GM23338 (cell line): ENCODE data around the gene NXPE3. TPM values are rescaled to one million over a fixed set of nuclear protein-coding genes. Genes with fewer than 3 reads are reported as not detected.
"Not testable (repeated sequence)": the region's sequence is repeated elsewhere in the genome, so short reads cannot be mapped to it uniquely, and the experiment has no call there.

Experiments
- ATAC-seq: fragments of 200-7000 bp; cut with Tn5 transposase; 3 replicates; pipeline ENCODE4 v1.9.1; 2020
- DNase-seq: peaks from one replicate; pipeline ENCODE4 v3.0.0-alpha.2; 2015; ENCODE audit warnings: low spot score
- H2AFZ ChIP-seq: fragments of 200-600 bp; sonication (generic); 2 replicates; pipeline ENCODE4 v1.8.0; 2016; ENCODE audit warnings: antibody characterized with exemption, mild to moderate bottlenecking, moderate library complexity
- H3F3A ChIP-seq: fragments of 200-600 bp; sonication (generic); replicated peaks from 2 replicates; pipeline ENCODE4 v1.8.0; 2017; ENCODE audit warnings: antibody characterized with exemption, mixed run types, low read depth
- H3K27ac ChIP-seq: fragments of 200-600 bp; sonication (generic); 2 replicates; pipeline ENCODE4 v1.6.1; 2016; ENCODE audit warnings: low read depth
- H3K27me3 ChIP-seq: fragments of 200-600 bp; sonication (generic); 2 replicates; pipeline ENCODE4 v1.8.0; 2016; ENCODE audit warnings: mild to moderate bottlenecking, mixed run types, moderate library complexity; ENCODE audit not compliant: insufficient read depth
- H3K36me3 ChIP-seq: fragments of 200-600 bp; sonication (generic); 2 replicates; pipeline ENCODE4 v1.8.0; 2016; ENCODE audit warnings: mild to moderate bottlenecking; ENCODE audit not compliant: insufficient read depth
- H3K4me1 ChIP-seq: fragments of 200-600 bp; sonication (generic); 2 replicates; pipeline ENCODE4 v1.8.0; 2016; ENCODE audit warnings: mild to moderate bottlenecking, moderate library complexity; ENCODE audit not compliant: insufficient read depth
- H3K4me2 ChIP-seq: fragments of 200-600 bp; sonication (generic); 2 replicates; pipeline ENCODE4 v1.7.1; 2017; ENCODE audit warnings: mixed run types
- H3K4me3 ChIP-seq: fragments of 200-600 bp; sonication (generic); 2 replicates; pipeline ENCODE4 v1.6.1; 2016; ENCODE audit warnings: mixed run types
- H3K79me2 ChIP-seq: fragments of 200-600 bp; sonication (generic); replicated peaks from 2 replicates; pipeline ENCODE4 v1.8.0; 2017; ENCODE audit warnings: mild to moderate bottlenecking; ENCODE audit not compliant: insufficient read depth
- H3K9me2 ChIP-seq: fragments of 200-600 bp; sonication (generic); 2 replicates; pipeline ENCODE4 v1.8.0; 2017; ENCODE audit not compliant: insufficient read depth
- H4K20me1 ChIP-seq: fragments of 200-600 bp; sonication (generic); replicated peaks from 2 replicates; pipeline ENCODE4 v1.8.0; 2017; ENCODE audit warnings: mild to moderate bottlenecking; ENCODE audit not compliant: insufficient read depth
- H3K27ac Mint-ChIP-seq: 2 replicates; pipeline ENCODE4 v1.8.0; 2020; ENCODE audit warnings: inconsistent platforms, mild to moderate bottlenecking, moderate library complexity, mixed read lengths
- H3K27me3 Mint-ChIP-seq: 3 replicates; pipeline ENCODE4 v1.8.0; 2022; ENCODE audit warnings: low read depth, mild to moderate bottlenecking, moderate library complexity, mixed read lengths, inconsistent platforms; ENCODE audit not compliant: insufficient read depth, poor library complexity
- H3K36me3 Mint-ChIP-seq: 3 replicates; pipeline ENCODE4 v1.8.0; 2021; ENCODE audit warnings: low read depth, mild to moderate bottlenecking, inconsistent platforms, moderate library complexity, mixed read lengths
- H3K4me1 Mint-ChIP-seq: 3 replicates; pipeline ENCODE4 v1.8.0; 2020; ENCODE audit warnings: mild to moderate bottlenecking, inconsistent platforms, mixed read lengths
- H3K4me3 Mint-ChIP-seq: 3 replicates; pipeline ENCODE4 v1.8.0; 2021; ENCODE audit warnings: moderate library complexity, mild to moderate bottlenecking, inconsistent platforms, mixed read lengths
- H3K9me3 Mint-ChIP-seq: 3 replicates; pipeline ENCODE4 v1.8.0; 2020; ENCODE audit warnings: moderate library complexity, mild to moderate bottlenecking, inconsistent platforms, mixed read lengths
- EZH2 ChIP-seq: fragments of 200-600 bp; sonication (generic); IDR thresholded peaks from one replicate; pipeline ENCODE4 v1.8.0; 2017; ENCODE audit warnings: antibody characterized with exemption, mild to moderate bottlenecking, low read depth; ENCODE audit not compliant: unreplicated experiment
- EZH2phosphoT487 ChIP-seq: fragments of 200-600 bp; sonication (generic); IDR thresholded peaks from one replicate; pipeline ENCODE4 v1.8.1; 2018; ENCODE audit warnings: antibody characterized with exemption; ENCODE audit not compliant: unreplicated experiment
- JUNB ChIP-seq: IDR thresholded peaks from one replicate; pipeline ENCODE4 v1.6.1; 2016; ENCODE audit warnings: antibody characterized with exemption; ENCODE audit not compliant: unreplicated experiment
- NANOG ChIP-seq: IDR thresholded peaks from 2 replicates; pipeline ENCODE4 v1.6.1; 2016; ENCODE audit warnings: antibody characterized with exemption, borderline replicate concordance
- ZNF114 ChIP-seq: fragments of 250-450 bp; sonication (Bioruptor Pico); IDR thresholded peaks from 2 replicates; pipeline ENCODE4 v1.5.0; 2020; ENCODE audit warnings: mild to moderate bottlenecking, moderate library complexity
- ZNF331 ChIP-seq: fragments of 250-450 bp; sonication (Bioruptor Pico); IDR thresholded peaks from 2 replicates; pipeline ENCODE4 v1.5.0; 2020; ENCODE audit warnings: low read depth, mild to moderate bottlenecking, moderate library complexity
- polyA plus RNA-seq: library from polyadenylated mRNA; unstranded; fragments of >200 nt; fragmentation: Nextera tagmentation; extraction: Ambion mirVana; gene quantifications from 2 replicates; pipeline ENCODE4 v1.2.1, GENCODE V29; 2016
- total RNA-seq: library from RNA; depleted of rRNA; stranded (reverse); fragments of >200 nt; shearing (Covaris generic); gene quantifications from 2 replicates; pipeline ENCODE4 v1.2.3, GENCODE V29; 2014
- TF ChIP-seq, protein P1 (sequence below): IDR thresholded peaks from 2 replicates; pipeline ENCODE4 v1.6.1; 2016; ENCODE audit warnings: antibody characterized with exemption
- TF ChIP-seq, protein P2 (sequence below): IDR thresholded peaks from one replicate; pipeline ENCODE4 v1.6.1; 2018; ENCODE audit warnings: antibody characterized with exemption; ENCODE audit not compliant: unreplicated experiment
- TF ChIP-seq, protein P3 (sequence below): fragments of 250-450 bp; sonication (Bioruptor Pico); IDR thresholded peaks from 2 replicates; pipeline ENCODE4 v1.5.0; 2020; ENCODE audit warnings: mild to moderate bottlenecking, moderate library complexity
- TF ChIP-seq, protein P4 (sequence below), 2 experiments: fragments of 200-600 bp in 1 of 2; sonication (generic) in 1 of 2; conservative IDR thresholded peaks; 2 replicates each; pipeline versions ENCODE4 v1.5.1 to v1.6.1; 2016 to 2017; ENCODE audit warnings: antibody characterized with exemption in 2 of 2, low read depth in 2 of 2, mild to moderate bottlenecking in 2 of 2, moderate library complexity in 1 of 2

Gene NXPE3
- total and polyA plus RNA-seq, 2 experiments from 2014 or later, result 13.3 to 20.8 TPM

DNA sequence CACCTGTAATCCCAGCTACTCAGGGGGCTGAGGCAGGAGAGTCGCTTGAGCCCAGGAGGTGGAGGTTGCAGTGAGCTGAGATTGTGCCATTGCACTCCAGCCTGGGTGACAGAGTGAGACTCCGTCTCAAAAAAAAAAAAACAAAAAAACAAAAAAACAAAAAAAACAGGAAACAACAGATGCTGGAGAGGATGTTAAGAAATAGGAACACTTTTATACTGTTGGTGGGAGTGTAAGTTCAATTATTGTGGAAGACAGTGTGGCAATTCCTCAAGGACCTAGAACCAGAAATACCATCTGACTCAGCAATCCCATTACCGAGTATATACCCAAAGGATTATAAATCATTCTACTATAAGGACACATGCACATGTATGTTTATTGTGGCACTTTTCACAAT, 37.1 kb upstream of the NXPE3 start:
- not testable (repeated sequence) for H3F3A ChIP-seq, H3K4me1 Mint-ChIP-seq, H3K9me2 ChIP-seq, H3K27me3 ChIP-seq, H2AFZ ChIP-seq, H3K4me2 ChIP-seq, H3K27ac Mint-ChIP-seq, H3K27me3 Mint-ChIP-seq, H3K4me3 Mint-ChIP-seq, ATAC-seq, H3K4me3 ChIP-seq, H3K27ac ChIP-seq, H3K4me1 ChIP-seq, H3K36me3 ChIP-seq, H3K79me2 ChIP-seq, H4K20me1 ChIP-seq, DNase-seq
- Mint-ChIP-seq H3K9me3 (peaks cover 38% of the 10 kb centered on the region), H3K36me3 (peaks cover 56% of the 10 kb centered on the region)

DNA sequence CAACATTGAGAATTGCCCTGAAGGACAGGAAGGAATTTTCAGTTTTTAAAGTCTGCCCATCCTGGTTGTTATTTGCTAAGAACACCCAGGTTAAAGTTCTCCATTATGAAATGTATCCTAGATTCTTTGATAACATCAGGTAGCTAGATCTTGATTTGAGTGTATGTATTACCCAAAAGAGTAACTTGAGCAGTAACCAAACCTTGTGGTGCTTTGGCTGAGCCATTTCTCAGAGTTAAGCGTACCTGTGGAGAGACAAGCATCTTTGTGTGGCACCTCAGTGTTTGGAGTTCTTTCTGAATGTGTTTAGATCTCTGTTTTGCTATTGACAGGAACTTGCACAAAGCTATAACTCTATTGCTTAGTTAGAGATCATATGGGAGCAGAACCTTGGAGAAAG, 34.2 kb upstream of the NXPE3 start:
- no peak for ATAC-seq
- H3K4me3 Mint-ChIP-seq, result no peak overlapping the region
- no peaks in the 10 kb centered on the region for H3K4me1 Mint-ChIP-seq
- TF ChIP-seq NANOG, result no peak
- TF ChIP-seq, protein P1, sequence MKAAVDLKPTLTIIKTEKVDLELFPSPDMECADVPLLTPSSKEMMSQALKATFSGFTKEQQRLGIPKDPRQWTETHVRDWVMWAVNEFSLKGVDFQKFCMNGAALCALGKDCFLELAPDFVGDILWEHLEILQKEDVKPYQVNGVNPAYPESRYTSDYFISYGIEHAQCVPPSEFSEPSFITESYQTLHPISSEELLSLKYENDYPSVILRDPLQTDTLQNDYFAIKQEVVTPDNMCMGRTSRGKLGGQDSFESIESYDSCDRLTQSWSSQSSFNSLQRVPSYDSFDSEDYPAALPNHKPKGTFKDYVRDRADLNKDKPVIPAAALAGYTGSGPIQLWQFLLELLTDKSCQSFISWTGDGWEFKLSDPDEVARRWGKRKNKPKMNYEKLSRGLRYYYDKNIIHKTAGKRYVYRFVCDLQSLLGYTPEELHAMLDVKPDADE, result no peak
- TF ChIP-seq, protein P2, sequence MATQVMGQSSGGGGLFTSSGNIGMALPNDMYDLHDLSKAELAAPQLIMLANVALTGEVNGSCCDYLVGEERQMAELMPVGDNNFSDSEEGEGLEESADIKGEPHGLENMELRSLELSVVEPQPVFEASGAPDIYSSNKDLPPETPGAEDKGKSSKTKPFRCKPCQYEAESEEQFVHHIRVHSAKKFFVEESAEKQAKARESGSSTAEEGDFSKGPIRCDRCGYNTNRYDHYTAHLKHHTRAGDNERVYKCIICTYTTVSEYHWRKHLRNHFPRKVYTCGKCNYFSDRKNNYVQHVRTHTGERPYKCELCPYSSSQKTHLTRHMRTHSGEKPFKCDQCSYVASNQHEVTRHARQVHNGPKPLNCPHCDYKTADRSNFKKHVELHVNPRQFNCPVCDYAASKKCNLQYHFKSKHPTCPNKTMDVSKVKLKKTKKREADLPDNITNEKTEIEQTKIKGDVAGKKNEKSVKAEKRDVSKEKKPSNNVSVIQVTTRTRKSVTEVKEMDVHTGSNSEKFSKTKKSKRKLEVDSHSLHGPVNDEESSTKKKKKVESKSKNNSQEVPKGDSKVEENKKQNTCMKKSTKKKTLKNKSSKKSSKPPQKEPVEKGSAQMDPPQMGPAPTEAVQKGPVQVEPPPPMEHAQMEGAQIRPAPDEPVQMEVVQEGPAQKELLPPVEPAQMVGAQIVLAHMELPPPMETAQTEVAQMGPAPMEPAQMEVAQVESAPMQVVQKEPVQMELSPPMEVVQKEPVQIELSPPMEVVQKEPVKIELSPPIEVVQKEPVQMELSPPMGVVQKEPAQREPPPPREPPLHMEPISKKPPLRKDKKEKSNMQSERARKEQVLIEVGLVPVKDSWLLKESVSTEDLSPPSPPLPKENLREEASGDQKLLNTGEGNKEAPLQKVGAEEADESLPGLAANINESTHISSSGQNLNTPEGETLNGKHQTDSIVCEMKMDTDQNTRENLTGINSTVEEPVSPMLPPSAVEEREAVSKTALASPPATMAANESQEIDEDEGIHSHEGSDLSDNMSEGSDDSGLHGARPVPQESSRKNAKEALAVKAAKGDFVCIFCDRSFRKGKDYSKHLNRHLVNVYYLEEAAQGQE, result no peak
- no peak for TF ChIP-seq JUNB
- TF ChIP-seq ZNF114 (CRISPR knock-in tag), result no peak
- no peak for TF ChIP-seq ZNF331 (CRISPR knock-in tag)
- TF ChIP-seq, protein P3, sequence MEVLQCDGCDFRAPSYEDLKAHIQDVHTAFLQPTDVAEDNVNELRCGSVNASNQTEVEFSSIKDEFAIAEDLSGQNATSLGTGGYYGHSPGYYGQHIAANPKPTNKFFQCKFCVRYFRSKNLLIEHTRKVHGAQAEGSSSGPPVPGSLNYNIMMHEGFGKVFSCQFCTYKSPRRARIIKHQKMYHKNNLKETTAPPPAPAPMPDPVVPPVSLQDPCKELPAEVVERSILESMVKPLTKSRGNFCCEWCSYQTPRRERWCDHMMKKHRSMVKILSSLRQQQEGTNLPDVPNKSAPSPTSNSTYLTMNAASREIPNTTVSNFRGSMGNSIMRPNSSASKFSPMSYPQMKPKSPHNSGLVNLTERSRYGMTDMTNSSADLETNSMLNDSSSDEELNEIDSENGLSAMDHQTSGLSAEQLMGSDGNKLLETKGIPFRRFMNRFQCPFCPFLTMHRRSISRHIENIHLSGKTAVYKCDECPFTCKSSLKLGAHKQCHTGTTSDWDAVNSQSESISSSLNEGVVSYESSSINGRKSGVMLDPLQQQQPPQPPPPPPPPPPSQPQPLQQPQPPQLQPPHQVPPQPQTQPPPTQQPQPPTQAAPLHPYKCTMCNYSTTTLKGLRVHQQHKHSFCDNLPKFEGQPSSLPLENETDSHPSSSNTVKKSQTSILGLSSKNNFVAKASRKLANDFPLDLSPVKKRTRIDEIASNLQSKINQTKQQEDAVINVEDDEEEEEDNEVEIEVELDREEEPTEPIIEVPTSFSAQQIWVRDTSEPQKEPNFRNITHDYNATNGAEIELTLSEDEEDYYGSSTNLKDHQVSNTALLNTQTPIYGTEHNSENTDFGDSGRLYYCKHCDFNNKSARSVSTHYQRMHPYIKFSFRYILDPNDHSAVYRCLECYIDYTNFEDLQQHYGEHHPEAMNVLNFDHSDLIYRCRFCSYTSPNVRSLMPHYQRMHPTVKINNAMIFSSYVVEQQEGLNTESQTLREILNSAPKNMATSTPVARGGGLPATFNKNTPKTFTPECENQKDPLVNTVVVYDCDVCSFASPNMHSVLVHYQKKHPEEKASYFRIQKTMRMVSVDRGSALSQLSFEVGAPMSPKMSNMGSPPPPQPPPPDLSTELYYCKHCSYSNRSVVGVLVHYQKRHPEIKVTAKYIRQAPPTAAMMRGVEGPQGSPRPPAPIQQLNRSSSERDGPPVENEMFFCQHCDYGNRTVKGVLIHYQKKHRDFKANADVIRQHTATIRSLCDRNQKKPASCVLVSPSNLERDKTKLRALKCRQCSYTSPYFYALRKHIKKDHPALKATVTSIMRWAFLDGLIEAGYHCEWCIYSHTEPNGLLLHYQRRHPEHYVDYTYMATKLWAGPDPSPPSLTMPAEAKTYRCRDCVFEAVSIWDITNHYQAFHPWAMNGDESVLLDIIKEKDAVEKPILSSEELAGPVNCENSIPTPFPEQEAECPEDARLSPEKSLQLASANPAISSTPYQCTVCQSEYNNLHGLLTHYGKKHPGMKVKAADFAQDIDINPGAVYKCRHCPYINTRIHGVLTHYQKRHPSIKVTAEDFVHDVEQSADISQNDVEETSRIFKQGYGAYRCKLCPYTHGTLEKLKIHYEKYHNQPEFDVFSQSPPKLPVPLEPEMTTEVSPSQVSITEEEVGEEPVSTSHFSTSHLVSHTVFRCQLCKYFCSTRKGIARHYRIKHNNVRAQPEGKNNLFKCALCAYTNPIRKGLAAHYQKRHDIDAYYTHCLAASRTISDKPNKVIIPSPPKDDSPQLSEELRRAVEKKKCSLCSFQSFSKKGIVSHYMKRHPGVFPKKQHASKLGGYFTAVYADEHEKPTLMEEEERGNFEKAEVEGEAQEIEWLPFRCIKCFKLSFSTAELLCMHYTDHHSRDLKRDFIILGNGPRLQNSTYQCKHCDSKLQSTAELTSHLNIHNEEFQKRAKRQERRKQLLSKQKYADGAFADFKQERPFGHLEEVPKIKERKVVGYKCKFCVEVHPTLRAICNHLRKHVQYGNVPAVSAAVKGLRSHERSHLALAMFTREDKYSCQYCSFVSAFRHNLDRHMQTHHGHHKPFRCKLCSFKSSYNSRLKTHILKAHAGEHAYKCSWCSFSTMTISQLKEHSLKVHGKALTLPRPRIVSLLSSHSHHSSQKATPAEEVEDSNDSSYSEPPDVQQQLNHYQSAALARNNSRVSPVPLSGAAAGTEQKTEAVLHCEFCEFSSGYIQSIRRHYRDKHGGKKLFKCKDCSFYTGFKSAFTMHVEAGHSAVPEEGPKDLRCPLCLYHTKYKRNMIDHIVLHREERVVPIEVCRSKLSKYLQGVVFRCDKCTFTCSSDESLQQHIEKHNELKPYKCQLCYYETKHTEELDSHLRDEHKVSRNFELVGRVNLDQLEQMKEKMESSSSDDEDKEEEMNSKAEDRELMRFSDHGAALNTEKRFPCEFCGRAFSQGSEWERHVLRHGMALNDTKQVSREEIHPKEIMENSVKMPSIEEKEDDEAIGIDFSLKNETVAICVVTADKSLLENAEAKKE, result no peak
- TF ChIP-seq, protein P4, sequence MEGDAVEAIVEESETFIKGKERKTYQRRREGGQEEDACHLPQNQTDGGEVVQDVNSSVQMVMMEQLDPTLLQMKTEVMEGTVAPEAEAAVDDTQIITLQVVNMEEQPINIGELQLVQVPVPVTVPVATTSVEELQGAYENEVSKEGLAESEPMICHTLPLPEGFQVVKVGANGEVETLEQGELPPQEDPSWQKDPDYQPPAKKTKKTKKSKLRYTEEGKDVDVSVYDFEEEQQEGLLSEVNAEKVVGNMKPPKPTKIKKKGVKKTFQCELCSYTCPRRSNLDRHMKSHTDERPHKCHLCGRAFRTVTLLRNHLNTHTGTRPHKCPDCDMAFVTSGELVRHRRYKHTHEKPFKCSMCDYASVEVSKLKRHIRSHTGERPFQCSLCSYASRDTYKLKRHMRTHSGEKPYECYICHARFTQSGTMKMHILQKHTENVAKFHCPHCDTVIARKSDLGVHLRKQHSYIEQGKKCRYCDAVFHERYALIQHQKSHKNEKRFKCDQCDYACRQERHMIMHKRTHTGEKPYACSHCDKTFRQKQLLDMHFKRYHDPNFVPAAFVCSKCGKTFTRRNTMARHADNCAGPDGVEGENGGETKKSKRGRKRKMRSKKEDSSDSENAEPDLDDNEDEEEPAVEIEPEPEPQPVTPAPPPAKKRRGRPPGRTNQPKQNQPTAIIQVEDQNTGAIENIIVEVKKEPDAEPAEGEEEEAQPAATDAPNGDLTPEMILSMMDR (conservative IDR thresholded peaks at IDR 0.05; ENCODE audit: low read depth in 2 of 2), result no peak
- TF ChIP-seq EZH2phosphoT487, result no peak
- no peak for TF ChIP-seq EZH2

More for the DNA sequence above, 34.2 kb upstream of the NXPE3 start:
- Histone ChIP-seq H3K4me3 (no peak overlapping the region), H3K27me3 (no peaks in the 10 kb centered on the region), H3K27ac (no peak overlapping the region), H4K20me1 (no peaks in the 10 kb centered on the region), H3K4me2 (no peak overlapping the region), H3K79me2 (no peaks in the 10 kb centered on the region), H3K9me2 (no peaks in the 10 kb centered on the region), H3F3A (no peaks in the 10 kb centered on the region), H3K4me1 (no peaks in the 10 kb centered on the region), H3K36me3 (peaks cover 5% of the 10 kb centered on the region; the same call in 1 of the 2 replicates), H2AFZ (no peak overlapping the region)
- H3K27me3 Mint-ChIP-seq, result peaks cover 2% of the 10 kb centered on the region
- no peak for DNase-seq
- no peak overlapping the region for H3K27ac Mint-ChIP-seq
- peaks cover 22% of the 10 kb centered on the region; the same call in 2 of the 3 replicates for H3K9me3 Mint-ChIP-seq
- H3K36me3 Mint-ChIP-seq, result peaks cover 45% of the 10 kb centered on the region
